ENCODE results near the gene GGCX.

GGCX gene

GRCh38 chr2:85503851-85504777 lies 57.2 kb downstream of the GGCX start:
- in situ Hi-C loops (cut with MboI; ENCODE audit: low sequenced_read_pairs, unreplicated experiment) = no loop called here
- DNase-seq (ENCODE audit: low spot score) = no peak
- TF ChIP-seq CTCF (IDR thresholded peaks at IDR 0.05; ENCODE audit: borderline replicate concordance, control extremely low read depth, extremely low read depth, insufficient read depth, missing control alignments) = no peak

- no peak for DNase-seq (ENCODE audit: low spot score)
- in situ Hi-C loops (cut with MboI; ENCODE audit: low sequenced_read_pairs, unreplicated experiment) = no loop called here
- TF ChIP-seq CTCF (IDR thresholded peaks at IDR 0.05; ENCODE audit: borderline replicate concordance, control extremely low read depth, extremely low read depth, insufficient read depth, missing control alignments) = no peak
Measured at GRCh38 chr2:85503168-85503850, 58.0 kb downstream of the GGCX start.

- no peak for DNase-seq (ENCODE audit: low spot score)
- TF ChIP-seq CTCF (IDR thresholded peaks at IDR 0.05; ENCODE audit: borderline replicate concordance, control extremely low read depth, extremely low read depth, insufficient read depth, missing control alignments) = no peak
Measured at GRCh38 chr2:85502720-85503119, 58.6 kb downstream of the GGCX start.

GRCh38 chr2:85501248-85501647 lies 60.0 kb downstream of the GGCX start:
- no peak for TF ChIP-seq CTCF (IDR thresholded peaks at IDR 0.05; ENCODE audit: borderline replicate concordance, control extremely low read depth, extremely low read depth, insufficient read depth, missing control alignments)
- in situ Hi-C loops (cut with MboI; ENCODE audit: low sequenced_read_pairs, unreplicated experiment) = no loop called here
- no peak for DNase-seq (ENCODE audit: low spot score)

More at GRCh38 chr2:85502720-85503119, 58.6 kb downstream of the GGCX start:
- in situ Hi-C loops (cut with MboI; ENCODE audit: low sequenced_read_pairs, unreplicated experiment) = no loop called here

GRCh38 chr2:85497944-85498630 lies 63.2 kb downstream of the GGCX start:
- in situ Hi-C loops (cut with MboI; ENCODE audit: low sequenced_read_pairs, unreplicated experiment) = no loop called here
- TF ChIP-seq CTCF (IDR thresholded peaks at IDR 0.05; ENCODE audit: borderline replicate concordance, control extremely low read depth, extremely low read depth, insufficient read depth, missing control alignments) = no peak
- DNase-seq (ENCODE audit: low spot score) = no peak

GRCh38 chr2:85496436-85496835 lies 64.9 kb downstream of the GGCX start:
- in situ Hi-C loops (cut with MboI; ENCODE audit: low sequenced_read_pairs, unreplicated experiment) = no loop called here
- no peak for TF ChIP-seq CTCF (IDR thresholded peaks at IDR 0.05; ENCODE audit: borderline replicate concordance, control extremely low read depth, extremely low read depth, insufficient read depth, missing control alignments)
- no peak for DNase-seq (ENCODE audit: low spot score)

Data from GM13976 (cell line).